Lower leg skin (tissue), 3 donors: ENCODE results near the gene FBXL22.

Source experiments
- POLR2A ChIP-seq, 2 donors: fragments of 450-650 bp; IDR thresholded peaks; one replicate each; pipeline ENCODE4 v1.6.1; 2016 to 2017; ENCODE audit warnings: antibody characterized with exemption in 2 of 2, mild to moderate bottlenecking in 1 of 2, moderate library complexity in 1 of 2
- TF ChIP-seq, protein P1 (sequence below), 3 donors: fragments of 450-650 bp; IDR thresholded peaks; one replicate each; pipeline ENCODE4 v1.5.1; 2016; ENCODE audit warnings: antibody characterized with exemption in 3 of 3, mild to moderate bottlenecking in 3 of 3, moderate library complexity in 2 of 3

GRCh38 chr15:63553388-63553791 lies 43.8 kb upstream of the FBXL22 start:
- TF ChIP-seq, protein P1, sequence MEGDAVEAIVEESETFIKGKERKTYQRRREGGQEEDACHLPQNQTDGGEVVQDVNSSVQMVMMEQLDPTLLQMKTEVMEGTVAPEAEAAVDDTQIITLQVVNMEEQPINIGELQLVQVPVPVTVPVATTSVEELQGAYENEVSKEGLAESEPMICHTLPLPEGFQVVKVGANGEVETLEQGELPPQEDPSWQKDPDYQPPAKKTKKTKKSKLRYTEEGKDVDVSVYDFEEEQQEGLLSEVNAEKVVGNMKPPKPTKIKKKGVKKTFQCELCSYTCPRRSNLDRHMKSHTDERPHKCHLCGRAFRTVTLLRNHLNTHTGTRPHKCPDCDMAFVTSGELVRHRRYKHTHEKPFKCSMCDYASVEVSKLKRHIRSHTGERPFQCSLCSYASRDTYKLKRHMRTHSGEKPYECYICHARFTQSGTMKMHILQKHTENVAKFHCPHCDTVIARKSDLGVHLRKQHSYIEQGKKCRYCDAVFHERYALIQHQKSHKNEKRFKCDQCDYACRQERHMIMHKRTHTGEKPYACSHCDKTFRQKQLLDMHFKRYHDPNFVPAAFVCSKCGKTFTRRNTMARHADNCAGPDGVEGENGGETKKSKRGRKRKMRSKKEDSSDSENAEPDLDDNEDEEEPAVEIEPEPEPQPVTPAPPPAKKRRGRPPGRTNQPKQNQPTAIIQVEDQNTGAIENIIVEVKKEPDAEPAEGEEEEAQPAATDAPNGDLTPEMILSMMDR (IDR thresholded peaks at IDR 0.05): no peak
- no peak for TF ChIP-seq POLR2A (IDR thresholded peaks at IDR 0.05)
